Breast epithelium (tissue), 4 donors: ENCODE data around the gene NNT. TPM values are rescaled to one million over a fixed set of nuclear protein-coding genes. Genes with fewer than 3 reads are reported as not detected.

Source experiments
- DNase-seq, 2 donors: peaks; one replicate each; pipeline ENCODE4 v3.0.0-alpha.2; 2019; ENCODE audit warnings: low spot score in 2 of 2
- H3K27ac ChIP-seq, 2 donors: fragments of 200-600 bp; sonication (generic) in 1 of 2; one replicate each; pipeline ENCODE4 v1.5.1; 2016 to 2019; ENCODE audit warnings: mild to moderate bottlenecking in 1 of 2
- H3K27me3 ChIP-seq, 2 donors: fragments of 200-600 bp; sonication (generic) in 1 of 2; one replicate each; pipeline versions ENCODE4 v1.5.1 to v1.6.0; 2017 to 2019; ENCODE audit warnings: control low read depth in 1 of 2, mild to moderate bottlenecking in 1 of 2
- H3K36me3 ChIP-seq: fragments of 200-600 bp; one replicate; pipeline ENCODE4 v1.5.1; 2019
- H3K4me1 ChIP-seq, 2 donors: fragments of 200-600 bp; sonication (generic); one replicate each; pipeline ENCODE4 v1.5.1; 2016 to 2019; ENCODE audit warnings: control low read depth in 1 of 2
- H3K4me3 ChIP-seq, 3 donors: fragments of 200-600 bp; sonication (generic); 1 replicate in 2 of 3; 2 replicates in 1 of 3; pipeline ENCODE4 v1.5.1; 2016 to 2019; ENCODE audit warnings: mild to moderate bottlenecking in 3 of 3, moderate library complexity in 2 of 3
- H3K9me3 ChIP-seq, 2 donors: fragments of 200-600 bp; sonication (generic) in 1 of 2; one replicate each; pipeline ENCODE4 v1.5.1; 2016 to 2019; ENCODE audit warnings: control low read depth in 1 of 2
- POLR2A ChIP-seq: fragments of 450-650 bp; IDR thresholded peaks from one replicate; pipeline ENCODE4 v1.6.1; 2016; ENCODE audit warnings: antibody characterized with exemption, mild to moderate bottlenecking, moderate library complexity
- POLR2AphosphoS5 ChIP-seq, 3 donors: sonication (generic); formaldehyde crosslinking; IDR thresholded peaks; one replicate each; pipeline ENCODE4 v1.6.1; 2017; ENCODE audit warnings: antibody characterized with exemption in 3 of 3
- intact Hi-C: fragments of 100-400 bp; cut with DNase I; formaldehyde crosslinking; loops from one replicate; pipeline ENCODE4 v1.15.1; 2023; ENCODE audit warnings: low total_unique reads
- total RNA-seq, 3 donors: library from RNA; depleted of rRNA; stranded (reverse); fragments of >200 nt; gene quantifications; one replicate each; pipeline ENCODE4 v1.1.0, GENCODE V29; 2016
- TF ChIP-seq, protein P1 (sequence below), 3 donors: fragments of 450-650 bp; IDR thresholded peaks; one replicate each; pipeline ENCODE4 v1.5.1; 2016 to 2017; ENCODE audit warnings: antibody characterized with exemption in 3 of 3, mild to moderate bottlenecking in 3 of 3, moderate library complexity in 3 of 3

Gene NNT
- total RNA-seq, 3 donors from 2014 or later: 30.2 to 137 (median 39.2) TPM

DNA sequence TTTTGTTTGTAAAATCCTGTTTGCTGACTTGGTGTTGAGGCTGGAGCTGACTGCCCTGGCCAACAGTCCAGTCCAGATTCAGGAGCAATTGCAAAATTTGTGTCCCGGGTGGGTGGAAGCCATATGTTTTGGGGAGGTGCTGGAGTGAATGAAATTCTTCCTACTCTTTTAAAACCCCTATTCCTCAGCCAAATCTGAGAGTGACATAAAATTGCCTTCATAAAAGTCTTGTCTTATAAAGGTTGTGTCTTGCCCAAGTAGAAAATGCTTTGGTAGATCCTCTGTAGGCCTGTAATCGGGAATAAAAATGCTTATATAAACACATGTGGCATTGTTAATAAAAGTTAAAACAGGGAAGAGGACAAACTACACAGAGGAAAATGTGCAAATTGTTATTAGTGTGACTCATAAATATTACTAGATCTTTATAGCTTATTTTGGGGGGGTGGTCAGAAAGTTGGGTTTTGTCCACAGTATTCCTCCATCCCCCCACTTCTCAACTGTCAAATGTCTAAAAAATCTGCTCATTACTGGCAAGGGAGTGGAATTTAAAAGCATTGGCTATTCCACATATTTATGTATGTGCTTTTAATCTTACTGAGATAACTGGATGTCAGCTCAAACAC lies 45.6 kb downstream of the NNT start:
- H3K4me3 ChIP-seq: no peak overlapping the region
- no peaks in the 10 kb centered on the region for H3K4me1 ChIP-seq
- no peaks in the 10 kb centered on the region for H3K27me3 ChIP-seq
- H3K9me3 ChIP-seq: no peaks in the 10 kb centered on the region
- DNase-seq: no peak
- TF ChIP-seq POLR2AphosphoS5 (IDR thresholded peaks at IDR 0.05): no peak
- TF ChIP-seq POLR2A: no peak
- TF ChIP-seq, protein P1, sequence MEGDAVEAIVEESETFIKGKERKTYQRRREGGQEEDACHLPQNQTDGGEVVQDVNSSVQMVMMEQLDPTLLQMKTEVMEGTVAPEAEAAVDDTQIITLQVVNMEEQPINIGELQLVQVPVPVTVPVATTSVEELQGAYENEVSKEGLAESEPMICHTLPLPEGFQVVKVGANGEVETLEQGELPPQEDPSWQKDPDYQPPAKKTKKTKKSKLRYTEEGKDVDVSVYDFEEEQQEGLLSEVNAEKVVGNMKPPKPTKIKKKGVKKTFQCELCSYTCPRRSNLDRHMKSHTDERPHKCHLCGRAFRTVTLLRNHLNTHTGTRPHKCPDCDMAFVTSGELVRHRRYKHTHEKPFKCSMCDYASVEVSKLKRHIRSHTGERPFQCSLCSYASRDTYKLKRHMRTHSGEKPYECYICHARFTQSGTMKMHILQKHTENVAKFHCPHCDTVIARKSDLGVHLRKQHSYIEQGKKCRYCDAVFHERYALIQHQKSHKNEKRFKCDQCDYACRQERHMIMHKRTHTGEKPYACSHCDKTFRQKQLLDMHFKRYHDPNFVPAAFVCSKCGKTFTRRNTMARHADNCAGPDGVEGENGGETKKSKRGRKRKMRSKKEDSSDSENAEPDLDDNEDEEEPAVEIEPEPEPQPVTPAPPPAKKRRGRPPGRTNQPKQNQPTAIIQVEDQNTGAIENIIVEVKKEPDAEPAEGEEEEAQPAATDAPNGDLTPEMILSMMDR (IDR thresholded peaks at IDR 0.05): no peak
- peak overlapping the region in 1 of 2 donors; percentile 26 for H3K27ac ChIP-seq
- intact Hi-C loops: no loop called here
- peaks cover 3% of the 10 kb centered on the region for H3K36me3 ChIP-seq

DNA sequence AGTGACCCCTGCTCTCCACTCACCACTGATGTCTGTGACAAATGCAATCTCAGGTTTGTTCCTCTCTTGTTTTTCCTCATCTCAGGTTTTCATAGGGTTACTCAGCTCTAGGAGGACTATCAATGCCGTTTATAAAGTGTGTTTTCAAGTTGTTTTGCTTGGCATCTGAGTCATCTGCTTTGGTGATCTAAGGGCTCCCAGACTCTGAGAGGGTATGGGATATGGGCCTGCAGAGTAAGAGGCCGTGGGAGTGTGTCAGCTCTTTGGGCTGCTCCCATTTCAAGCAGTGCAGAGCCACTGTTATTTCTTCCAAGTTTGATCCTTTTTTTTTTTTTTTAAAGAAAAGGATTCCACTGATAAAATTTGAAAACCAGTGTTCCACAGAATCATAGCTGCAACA lies 46.3 kb downstream of the NNT start:
- TF ChIP-seq, protein P1 (IDR thresholded peaks at IDR 0.05): no peak
- no peaks in the 10 kb centered on the region for H3K4me1 ChIP-seq
- intact Hi-C loops: no loop called here
- no peaks in the 10 kb centered on the region for H3K27me3 ChIP-seq
- H3K9me3 ChIP-seq: no peaks in the 10 kb centered on the region
- no peak for DNase-seq
- peak overlapping the region in 1 of 2 donors; percentile 26 for H3K27ac ChIP-seq
- no peak overlapping the region for H3K4me3 ChIP-seq
- H3K36me3 ChIP-seq: peaks cover 3% of the 10 kb centered on the region

DNA sequence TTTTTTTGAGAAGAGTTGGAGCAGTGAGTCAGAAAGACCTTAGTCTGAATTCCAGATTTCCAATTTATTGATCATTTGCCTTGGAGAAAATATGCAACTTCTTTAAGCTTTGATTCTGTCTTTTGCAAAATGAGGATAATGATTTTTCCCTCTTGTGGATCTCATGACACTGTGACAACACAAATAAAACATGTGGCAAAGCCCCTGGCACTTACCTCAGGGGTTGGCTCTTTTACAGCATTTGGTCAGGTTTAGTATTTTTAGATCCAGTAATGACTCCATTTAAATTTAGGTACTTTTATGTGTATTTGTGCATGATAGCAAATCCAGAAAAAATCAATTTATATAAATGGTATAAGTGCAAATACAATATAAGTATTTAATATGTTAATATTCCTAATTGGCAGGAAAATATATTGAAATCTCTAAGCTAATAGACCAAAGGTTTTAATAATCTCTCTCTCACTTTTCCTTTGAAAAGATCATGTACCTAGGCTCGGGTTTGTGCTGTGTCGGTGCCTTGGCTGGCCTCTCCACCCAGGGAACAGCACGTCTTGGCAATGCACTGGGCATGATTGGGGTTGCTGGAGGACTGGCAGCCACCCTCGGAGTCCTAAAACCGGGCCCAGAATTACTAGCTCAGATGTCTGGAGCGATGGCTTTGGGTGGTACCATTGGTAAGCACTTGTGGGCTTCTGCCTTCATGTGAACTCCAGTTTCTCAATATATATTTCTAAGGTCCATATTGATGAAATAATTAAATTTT lies 49.7 kb downstream of the NNT start:
- Histone ChIP-seq H3K4me1 (no peaks in the 10 kb centered on the region), H3K4me3 (no peak overlapping the region), H3K27me3 (no peaks in the 10 kb centered on the region), H3K9me3 (no peaks in the 10 kb centered on the region), H3K36me3 (peaks cover 3% of the 10 kb centered on the region), H3K27ac (no peak overlapping the region)
- TF ChIP-seq, protein P1 (IDR thresholded peaks at IDR 0.05): no peak
- TF ChIP-seq POLR2AphosphoS5 (IDR thresholded peaks at IDR 0.05): no peak
- TF ChIP-seq POLR2A: no peak
- intact Hi-C loops: no loop called here
- DNase-seq: no peak

DNA sequence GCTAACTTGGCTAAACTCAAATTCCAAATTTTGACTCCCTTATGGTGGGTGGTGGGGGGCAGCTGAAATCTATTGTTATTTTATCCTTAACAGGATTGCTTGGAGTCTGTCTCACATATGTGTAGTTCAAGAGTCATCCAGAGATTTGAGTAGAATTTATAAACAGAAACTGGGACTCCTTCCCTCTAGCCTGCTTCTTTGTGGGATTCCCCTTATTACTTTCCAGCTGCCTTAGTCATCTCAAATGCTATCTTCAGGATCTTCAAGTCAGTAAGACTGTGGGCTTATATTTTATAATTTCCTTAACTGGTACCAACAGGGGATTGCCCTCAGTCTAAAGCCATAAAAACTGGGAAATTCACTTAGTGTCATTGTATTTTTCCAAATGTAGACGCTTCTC lies 55.5 kb downstream of the NNT start:
- TF ChIP-seq POLR2AphosphoS5 (IDR thresholded peaks at IDR 0.05) (no peak), POLR2A (no peak)
- TF ChIP-seq, protein P1 (IDR thresholded peaks at IDR 0.05): no peak
- Histone ChIP-seq H3K9me3 (no peaks in the 10 kb centered on the region), H3K4me3 (no peak overlapping the region), H3K27ac (no peak overlapping the region), H3K36me3 (no peaks in the 10 kb centered on the region), H3K27me3 (no peaks in the 10 kb centered on the region), H3K4me1 (no peaks in the 10 kb centered on the region)
- intact Hi-C loops: no loop called here
- no peak for DNase-seq

DNA sequence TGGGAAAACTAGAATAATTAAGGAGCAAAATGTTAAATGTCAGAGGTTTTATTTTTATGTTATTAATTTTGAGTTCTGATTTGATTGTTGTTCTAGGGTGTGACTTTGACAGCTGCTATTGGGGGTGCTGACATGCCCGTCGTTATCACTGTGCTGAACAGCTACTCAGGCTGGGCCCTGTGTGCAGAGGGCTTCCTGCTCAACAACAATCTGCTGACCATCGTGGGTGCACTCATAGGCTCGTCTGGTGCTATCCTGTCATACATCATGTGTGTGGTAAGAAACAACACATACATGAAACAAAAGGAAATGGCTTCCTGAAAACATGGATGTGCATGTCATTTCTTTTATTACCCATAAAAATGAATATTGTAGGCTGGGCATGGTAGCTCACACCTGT lies 56.1 kb downstream of the NNT start:
- Histone ChIP-seq H3K4me3 (no peak overlapping the region), H3K9me3 (no peaks in the 10 kb centered on the region), H3K27me3 (no peaks in the 10 kb centered on the region), H3K27ac (no peak overlapping the region), H3K36me3 (no peaks in the 10 kb centered on the region), H3K4me1 (no peaks in the 10 kb centered on the region)
- intact Hi-C loops: no loop called here
- no peak for DNase-seq
- TF ChIP-seq POLR2AphosphoS5 (IDR thresholded peaks at IDR 0.05) (no peak), POLR2A (no peak)
- TF ChIP-seq, protein P1 (IDR thresholded peaks at IDR 0.05): no peak
